Midbrain (tissue), 1 donor: ENCODE results near the gene PRR27.
"Not testable (repeated sequence)": the region's sequence is repeated elsewhere in the genome, so short reads cannot be mapped to it uniquely, and the experiment has no call there.

Experiments used
- DNase-seq: peaks from one replicate; lab custom pipeline; 2025; lab: John Stamatoyannopoulos, UW

Gene PRR27

DNA sequence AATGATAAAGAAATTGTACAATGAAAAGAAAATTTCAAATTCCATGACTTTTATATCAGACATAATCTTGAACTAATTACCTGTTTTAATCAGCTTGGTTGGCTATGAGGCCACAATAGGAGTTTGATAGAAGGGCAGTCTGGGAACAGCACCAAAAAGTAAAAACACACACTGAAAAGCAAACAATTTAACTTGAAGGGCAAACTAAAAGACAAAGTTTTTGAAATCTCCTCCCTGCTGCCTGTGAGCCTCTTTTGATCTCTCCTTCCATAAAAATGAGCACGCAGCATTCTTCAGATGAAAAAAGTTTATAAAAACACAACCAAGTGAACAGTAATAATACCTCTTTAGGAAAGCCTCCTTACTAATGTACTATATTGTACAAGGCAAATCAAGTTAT lies 49.6 kb downstream of the PRR27 start:
- DNase-seq, result no peak

DNA sequence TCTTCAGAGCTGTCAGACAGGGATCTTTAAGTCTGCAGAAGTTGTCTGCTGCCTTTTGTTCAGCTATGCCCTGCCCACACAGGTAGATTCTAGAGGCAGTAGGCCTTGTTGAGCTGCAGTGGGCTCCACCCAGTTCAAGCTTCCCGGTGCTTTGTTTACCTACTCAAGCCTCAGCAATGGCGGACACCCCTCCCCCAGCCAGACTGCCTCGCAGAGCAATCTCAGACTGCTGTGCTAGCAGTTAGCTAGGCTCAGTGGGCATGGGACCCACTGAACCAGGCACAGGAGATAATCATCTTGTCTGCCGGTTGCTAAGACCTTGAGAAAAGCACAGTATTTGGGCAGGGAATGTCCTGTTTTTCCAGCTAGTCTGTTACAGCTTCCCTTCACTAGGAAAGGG lies 58.7 kb downstream of the PRR27 start:
- not testable (repeated sequence) for DNase-seq
